H1 (cell line): ENCODE data around the gene ZMYM4. TPM values are rescaled to one million over a fixed set of nuclear protein-coding genes. Genes with fewer than 3 reads are reported as not detected.

Source experiments
- BCL11A ChIP-seq, 2 experiments: IDR thresholded peaks; one replicate each; pipeline ENCODE4 v1.6.1; 2011; ENCODE audit warnings: low read depth in 2 of 2, low read length in 2 of 2, mild to moderate bottlenecking in 2 of 2
- CTCF ChIP-seq, 3 experiments: IDR thresholded peaks; 1 replicate in 2 of 3; 2 replicates in 1 of 3; pipeline versions ENCODE4 v1.5.1 to v1.6.1; 2011; ENCODE audit warnings: low read length in 3 of 3, mild to moderate bottlenecking in 3 of 3, inconsistent platforms in 2 of 3, low read depth in 1 of 3, moderate library complexity in 1 of 3; ENCODE audit not compliant: insufficient read depth in 1 of 3; ENCODE audit errors: control extremely low read depth in 1 of 3
- EZH2 ChIP-seq: fragments of 200-600 bp; sonication (generic); IDR thresholded peaks from 2 replicates; pipeline ENCODE4 v1.7.1; 2012; ENCODE audit warnings: low read depth, mild to moderate bottlenecking, moderate library complexity, low read length, inconsistent platforms; ENCODE audit not compliant: severe bottlenecking
- GTF2F1 ChIP-seq: IDR thresholded peaks from 2 replicates; pipeline ENCODE4 v1.6.1; 2012; ENCODE audit warnings: low read depth, low read length, improper control_type of control experiment, borderline replicate concordance
- POLR2AphosphoS5 ChIP-seq: IDR thresholded peaks from 2 replicates; pipeline ENCODE4 v1.6.1; 2011; ENCODE audit warnings: low read depth, low read length
- RBBP5 ChIP-seq: IDR thresholded peaks from 2 replicates; pipeline ENCODE4 v1.7.1; 2012; ENCODE audit warnings: low read depth, mild to moderate bottlenecking, inconsistent platforms, low read length, moderate library complexity, borderline replicate concordance
- SP1 ChIP-seq: IDR thresholded peaks from 2 replicates; pipeline ENCODE4 v1.6.1; 2011; ENCODE audit warnings: low read depth, low read length
- TCF12 ChIP-seq: IDR thresholded peaks from 2 replicates; pipeline ENCODE4 v1.6.1; 2011; ENCODE audit warnings: low read depth, mild to moderate bottlenecking, low read length
- polyA plus RNA-seq, 7 experiments: library from polyadenylated mRNA; depleted of rRNA in 3 of 7; stranded (reverse) in 5 of 7; unstranded in 2 of 7; fragments of >200 nt in 5 of 7; fragments of 200-250 nt in 2 of 7; gene quantifications; 1 replicate in 5 of 7; 2 replicates in 1 of 7; 4 replicates in 1 of 7; pipeline versions ENCODE4 v1.2.1 to v1.2.3, GENCODE V29; 2011 to 2013; ENCODE audit warnings: missing spikeins in 2 of 7, mixed read lengths in 2 of 7
- total RNA-seq: library from RNA; stranded (reverse); fragmentation: NEBNext Ultra II Directional; extraction: Animal tissue kit (Norgen Biotek cat#: 25700); gene quantifications from 2 replicates; pipeline ENCODE4 v1.2.1, GENCODE V29; 2021
- TF ChIP-seq, protein P1 (sequence below): fragments of 300-600 bp; sonication (generic); IDR thresholded peaks from 2 replicates; pipeline ENCODE4 v1.7.1; 2012; ENCODE audit warnings: low read length, moderate library complexity, mild to moderate bottlenecking, inconsistent platforms; ENCODE audit not compliant: insufficient replicate concordance

The ZMYM4 gene
- total and polyA plus RNA-seq, 2 of the 8 experiments (the other 6 are each of a cell fraction or from before 2014, with no cell fraction given), result 16.7 to 81.3 TPM

GRCh38 chr1:35264871-35265270 is 3.6 kb upstream of the ZMYM4 start (continued):
- TF ChIP-seq EZH2 (no peak), POLR2AphosphoS5 (no peak), RBBP5 (no peak), BCL11A (IDR thresholded peaks at IDR 0.05; ENCODE audit: low read depth in 2 of 2, low read length in 2 of 2) (no peak), TCF12 (no peak), SP1 (no peak), CTCF (IDR thresholded peaks at IDR 0.05; ENCODE audit: control extremely low read depth in 1 of 3, insufficient read depth in 1 of 3, low read depth in 1 of 3, low read length in 3 of 3) (no peak), GTF2F1 (no peak)
- TF ChIP-seq, protein P1, sequence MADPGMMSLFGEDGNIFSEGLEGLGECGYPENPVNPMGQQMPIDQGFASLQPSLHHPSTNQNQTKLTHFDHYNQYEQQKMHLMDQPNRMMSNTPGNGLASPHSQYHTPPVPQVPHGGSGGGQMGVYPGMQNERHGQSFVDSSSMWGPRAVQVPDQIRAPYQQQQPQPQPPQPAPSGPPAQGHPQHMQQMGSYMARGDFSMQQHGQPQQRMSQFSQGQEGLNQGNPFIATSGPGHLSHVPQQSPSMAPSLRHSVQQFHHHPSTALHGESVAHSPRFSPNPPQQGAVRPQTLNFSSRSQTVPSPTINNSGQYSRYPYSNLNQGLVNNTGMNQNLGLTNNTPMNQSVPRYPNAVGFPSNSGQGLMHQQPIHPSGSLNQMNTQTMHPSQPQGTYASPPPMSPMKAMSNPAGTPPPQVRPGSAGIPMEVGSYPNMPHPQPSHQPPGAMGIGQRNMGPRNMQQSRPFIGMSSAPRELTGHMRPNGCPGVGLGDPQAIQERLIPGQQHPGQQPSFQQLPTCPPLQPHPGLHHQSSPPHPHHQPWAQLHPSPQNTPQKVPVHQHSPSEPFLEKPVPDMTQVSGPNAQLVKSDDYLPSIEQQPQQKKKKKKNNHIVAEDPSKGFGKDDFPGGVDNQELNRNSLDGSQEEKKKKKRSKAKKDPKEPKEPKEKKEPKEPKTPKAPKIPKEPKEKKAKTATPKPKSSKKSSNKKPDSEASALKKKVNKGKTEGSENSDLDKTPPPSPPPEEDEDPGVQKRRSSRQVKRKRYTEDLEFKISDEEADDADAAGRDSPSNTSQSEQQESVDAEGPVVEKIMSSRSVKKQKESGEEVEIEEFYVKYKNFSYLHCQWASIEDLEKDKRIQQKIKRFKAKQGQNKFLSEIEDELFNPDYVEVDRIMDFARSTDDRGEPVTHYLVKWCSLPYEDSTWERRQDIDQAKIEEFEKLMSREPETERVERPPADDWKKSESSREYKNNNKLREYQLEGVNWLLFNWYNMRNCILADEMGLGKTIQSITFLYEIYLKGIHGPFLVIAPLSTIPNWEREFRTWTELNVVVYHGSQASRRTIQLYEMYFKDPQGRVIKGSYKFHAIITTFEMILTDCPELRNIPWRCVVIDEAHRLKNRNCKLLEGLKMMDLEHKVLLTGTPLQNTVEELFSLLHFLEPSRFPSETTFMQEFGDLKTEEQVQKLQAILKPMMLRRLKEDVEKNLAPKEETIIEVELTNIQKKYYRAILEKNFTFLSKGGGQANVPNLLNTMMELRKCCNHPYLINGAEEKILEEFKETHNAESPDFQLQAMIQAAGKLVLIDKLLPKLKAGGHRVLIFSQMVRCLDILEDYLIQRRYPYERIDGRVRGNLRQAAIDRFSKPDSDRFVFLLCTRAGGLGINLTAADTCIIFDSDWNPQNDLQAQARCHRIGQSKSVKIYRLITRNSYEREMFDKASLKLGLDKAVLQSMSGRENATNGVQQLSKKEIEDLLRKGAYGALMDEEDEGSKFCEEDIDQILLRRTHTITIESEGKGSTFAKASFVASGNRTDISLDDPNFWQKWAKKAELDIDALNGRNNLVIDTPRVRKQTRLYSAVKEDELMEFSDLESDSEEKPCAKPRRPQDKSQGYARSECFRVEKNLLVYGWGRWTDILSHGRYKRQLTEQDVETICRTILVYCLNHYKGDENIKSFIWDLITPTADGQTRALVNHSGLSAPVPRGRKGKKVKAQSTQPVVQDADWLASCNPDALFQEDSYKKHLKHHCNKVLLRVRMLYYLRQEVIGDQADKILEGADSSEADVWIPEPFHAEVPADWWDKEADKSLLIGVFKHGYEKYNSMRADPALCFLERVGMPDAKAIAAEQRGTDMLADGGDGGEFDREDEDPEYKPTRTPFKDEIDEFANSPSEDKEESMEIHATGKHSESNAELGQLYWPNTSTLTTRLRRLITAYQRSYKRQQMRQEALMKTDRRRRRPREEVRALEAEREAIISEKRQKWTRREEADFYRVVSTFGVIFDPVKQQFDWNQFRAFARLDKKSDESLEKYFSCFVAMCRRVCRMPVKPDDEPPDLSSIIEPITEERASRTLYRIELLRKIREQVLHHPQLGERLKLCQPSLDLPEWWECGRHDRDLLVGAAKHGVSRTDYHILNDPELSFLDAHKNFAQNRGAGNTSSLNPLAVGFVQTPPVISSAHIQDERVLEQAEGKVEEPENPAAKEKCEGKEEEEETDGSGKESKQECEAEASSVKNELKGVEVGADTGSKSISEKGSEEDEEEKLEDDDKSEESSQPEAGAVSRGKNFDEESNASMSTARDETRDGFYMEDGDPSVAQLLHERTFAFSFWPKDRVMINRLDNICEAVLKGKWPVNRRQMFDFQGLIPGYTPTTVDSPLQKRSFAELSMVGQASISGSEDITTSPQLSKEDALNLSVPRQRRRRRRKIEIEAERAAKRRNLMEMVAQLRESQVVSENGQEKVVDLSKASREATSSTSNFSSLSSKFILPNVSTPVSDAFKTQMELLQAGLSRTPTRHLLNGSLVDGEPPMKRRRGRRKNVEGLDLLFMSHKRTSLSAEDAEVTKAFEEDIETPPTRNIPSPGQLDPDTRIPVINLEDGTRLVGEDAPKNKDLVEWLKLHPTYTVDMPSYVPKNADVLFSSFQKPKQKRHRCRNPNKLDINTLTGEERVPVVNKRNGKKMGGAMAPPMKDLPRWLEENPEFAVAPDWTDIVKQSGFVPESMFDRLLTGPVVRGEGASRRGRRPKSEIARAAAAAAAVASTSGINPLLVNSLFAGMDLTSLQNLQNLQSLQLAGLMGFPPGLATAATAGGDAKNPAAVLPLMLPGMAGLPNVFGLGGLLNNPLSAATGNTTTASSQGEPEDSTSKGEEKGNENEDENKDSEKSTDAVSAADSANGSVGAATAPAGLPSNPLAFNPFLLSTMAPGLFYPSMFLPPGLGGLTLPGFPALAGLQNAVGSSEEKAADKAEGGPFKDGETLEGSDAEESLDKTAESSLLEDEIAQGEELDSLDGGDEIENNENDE, result no peak
